IMR-90 (cell line): ENCODE measurements around the gene SLC25A21. TPM values are rescaled to one million over a fixed set of nuclear protein-coding genes. Genes with fewer than 3 reads are reported as not detected.

ENCODE experiments used
- ATAC-seq: fragments of 200-7000 bp; cut with Tn5 transposase; 2 replicates; pipeline ENCODE4 v1.9.1; 2020; ENCODE audit warnings: low read depth, mild to moderate bottlenecking, moderate library complexity
- BruUV-seq: library from RNA; stranded (reverse); fragments of 400-500 nt; replicated peaks from 2 replicates; lab custom pipeline; 2021; lab: Mats Ljungman, UMichigan
- CTCF ChIA-PET: fragments of 300-600 bp; formaldehyde crosslinking; extraction: SDS; loops from one replicate; lab custom pipeline; 2021; ENCODE audit warnings: antibody characterized with exemption; lab: Yijun Ruan, JAX
- POLR2A ChIA-PET: fragments of 300-600 bp; sonication (Branson Sonifier 250); formaldehyde crosslinking; loops from one replicate; lab custom pipeline; 2022; ENCODE audit warnings: antibody characterized with exemption; ENCODE audit not compliant: unreplicated experiment; lab: Charles Lee
- DNase-seq: peaks from one replicate; pipeline ENCODE4 v3.0.0; 2013
- H2AFZ ChIP-seq: replicated peaks from 2 replicates; pipeline ENCODE3; 2013; ENCODE audit warnings: low read length, mild to moderate bottlenecking; ENCODE audit not compliant: poor library complexity
- H2AK5ac ChIP-seq: 2 replicates; pipeline ENCODE4 v1.6.1; 2013; ENCODE audit warnings: low read depth, low read length, inconsistent platforms
- H2AK9ac ChIP-seq: replicated peaks from 2 replicates; pipeline ENCODE3; 2013; ENCODE audit warnings: mild to moderate bottlenecking, low read depth, low read length, moderate library complexity; ENCODE audit not compliant: poor library complexity
- H2BK120ac ChIP-seq: 2 replicates; pipeline ENCODE4 v1.6.1; 2013; ENCODE audit warnings: low read depth, low read length, inconsistent platforms
- H2BK15ac ChIP-seq: 3 replicates; pipeline ENCODE4 v1.6.1; 2013; ENCODE audit warnings: low read depth, low read length, inconsistent platforms
- H2BK20ac ChIP-seq: 2 replicates; pipeline ENCODE4 v1.6.1; 2013; ENCODE audit warnings: low read depth, mild to moderate bottlenecking, inconsistent platforms, low read length, moderate library complexity
- H2BK5ac ChIP-seq: 2 replicates; pipeline ENCODE4 v1.6.1; 2013; ENCODE audit warnings: mild to moderate bottlenecking, low read depth, low read length, inconsistent platforms; ENCODE audit not compliant: poor library complexity, severe bottlenecking
- H3K14ac ChIP-seq: replicated peaks from 2 replicates; pipeline ENCODE4 v1.6.1; 2013; ENCODE audit warnings: low read depth, low read length, inconsistent platforms
- H3K18ac ChIP-seq: 2 replicates; pipeline ENCODE4 v1.6.1; 2013; ENCODE audit warnings: low read depth, low read length, control low read depth
- H3K23ac ChIP-seq: 2 replicates; pipeline ENCODE4 v1.6.1; 2013; ENCODE audit warnings: low read depth, low read length, inconsistent platforms
- H3K27ac ChIP-seq: 2 replicates; pipeline ENCODE4 v1.5.1; 2013; ENCODE audit warnings: mild to moderate bottlenecking, control low read depth, low read length; ENCODE audit not compliant: insufficient read depth
- H3K27me3 ChIP-seq: 2 replicates; pipeline ENCODE4 v1.6.1; 2013; ENCODE audit warnings: low read length; ENCODE audit not compliant: control insufficient read depth, insufficient read depth
- H3K36me3 ChIP-seq: 2 replicates; pipeline ENCODE4 v1.6.1; 2013; ENCODE audit warnings: low read length, mixed read lengths; ENCODE audit not compliant: control insufficient read depth, insufficient read depth
- H3K4ac ChIP-seq: 2 replicates; pipeline ENCODE4 v1.6.1; 2013; ENCODE audit warnings: low read depth, low read length, inconsistent platforms
- H3K4me1 ChIP-seq: 2 replicates; pipeline ENCODE4 v1.6.1; 2013; ENCODE audit warnings: low read length, mixed read lengths; ENCODE audit not compliant: control insufficient read depth, insufficient read depth
- H3K4me2 ChIP-seq: 2 replicates; pipeline ENCODE4 v1.6.1; 2013; ENCODE audit warnings: low read depth, mild to moderate bottlenecking, control low read depth, low read length, moderate library complexity
- H3K4me3 ChIP-seq: 2 replicates; pipeline ENCODE4 v1.5.1; 2013; ENCODE audit warnings: low read depth, mild to moderate bottlenecking, control low read depth, low read length, moderate library complexity; ENCODE audit not compliant: insufficient read depth
- H3K56ac ChIP-seq: 2 replicates; pipeline ENCODE4 v1.6.1; 2013; ENCODE audit warnings: low read length, inconsistent platforms; ENCODE audit not compliant: insufficient read depth; ENCODE audit errors: extremely low read depth
- H3K79me1 ChIP-seq, 2 experiments: 2 replicates each; pipeline ENCODE4 v1.6.1; 2013; ENCODE audit warnings: low read length in 2 of 2, inconsistent platforms in 1 of 2, low read depth in 1 of 2
- H3K9ac ChIP-seq: 2 replicates; pipeline ENCODE4 v1.6.1; 2013; ENCODE audit warnings: low read depth, low read length, control low read depth
- H3K9me1 ChIP-seq: 2 replicates; pipeline ENCODE4 v1.6.1; 2013; ENCODE audit warnings: low read length, inconsistent platforms; ENCODE audit not compliant: insufficient read depth
- H3K9me3 ChIP-seq: 2 replicates; pipeline ENCODE4 v1.6.1; 2013; ENCODE audit warnings: low read length; ENCODE audit not compliant: control insufficient read depth, insufficient read depth
- H4K20me1 ChIP-seq: 2 replicates; pipeline ENCODE4 v1.6.1; 2013; ENCODE audit warnings: low read length, inconsistent platforms; ENCODE audit not compliant: insufficient read depth
- H4K5ac ChIP-seq: 2 replicates; pipeline ENCODE4 v1.6.1; 2013; ENCODE audit warnings: mild to moderate bottlenecking, low read depth, low read length, control low read depth
- H4K8ac ChIP-seq, 2 experiments: 2 replicates each; pipeline ENCODE4 v1.6.1; 2013; ENCODE audit warnings: low read depth in 2 of 2, low read length in 2 of 2, control low read depth in 1 of 2, inconsistent platforms in 1 of 2
- H4K91ac ChIP-seq: 2 replicates; pipeline ENCODE4 v1.6.1; 2013; ENCODE audit warnings: low read depth, low read length, inconsistent platforms; ENCODE audit not compliant: insufficient read depth
- CEBPB ChIP-seq: IDR thresholded peaks from 2 replicates; pipeline ENCODE4 v1.6.1; 2012; ENCODE audit warnings: low read depth, low read length, improper control_type of control experiment
- CTCF ChIP-seq: conservative IDR thresholded peaks from 2 replicates; pipeline ENCODE4 v1.5.1; 2012; ENCODE audit warnings: mild to moderate bottlenecking, low read depth, low read length, improper control_type of control experiment
- ELK1 ChIP-seq: fragments of 150-350 bp; IDR thresholded peaks from 2 replicates; pipeline ENCODE4 v1.6.1; 2016; ENCODE audit warnings: low read depth, mild to moderate bottlenecking, low read length, moderate library complexity, borderline replicate concordance
- FOS ChIP-seq: fragments of 150-350 bp; IDR thresholded peaks from 2 replicates; pipeline ENCODE4 v1.6.1; 2016; ENCODE audit warnings: low read depth, low read length
- MAFK ChIP-seq: IDR thresholded peaks from 2 replicates; pipeline ENCODE4 v1.6.1; 2012; ENCODE audit warnings: low read depth, low read length, improper control_type of control experiment
- MXI1 ChIP-seq: IDR thresholded peaks from 2 replicates; pipeline ENCODE4 v1.6.1; 2012; ENCODE audit warnings: low read depth, mild to moderate bottlenecking, low read length, moderate library complexity, borderline replicate concordance
- NFE2L2 ChIP-seq: fragments of 150-350 bp; IDR thresholded peaks from 2 replicates; pipeline ENCODE4 v1.6.1; 2016; ENCODE audit warnings: low read depth, mild to moderate bottlenecking, low read length
- POLR2A ChIP-seq: IDR thresholded peaks from 2 replicates; pipeline ENCODE4 v1.6.1; 2012; ENCODE audit warnings: mild to moderate bottlenecking, low read depth, low read length
- RAD21 ChIP-seq: IDR thresholded peaks from 2 replicates; pipeline ENCODE4 v1.6.1; 2012; ENCODE audit warnings: low read length, improper control_type of control experiment
- RFX5 ChIP-seq: IDR thresholded peaks from 2 replicates; pipeline ENCODE4 v1.8.0; 2012; ENCODE audit warnings: low read depth, mild to moderate bottlenecking, low read length, moderate library complexity
- SMC3 ChIP-seq: fragments of 150-350 bp; IDR thresholded peaks from 2 replicates; pipeline ENCODE4 v1.6.1; 2016; ENCODE audit warnings: low read depth, mild to moderate bottlenecking, antibody characterized with exemption, low read length, moderate library complexity
- USF2 ChIP-seq: fragments of 150-350 bp; IDR thresholded peaks from 2 replicates; pipeline ENCODE4 v1.6.1; 2017; ENCODE audit warnings: mild to moderate bottlenecking, antibody characterized with exemption, low read length, low read depth
- WGBS, 2 experiments: methylation state at CpG; one replicate each; pipeline versions ENCODE4 v1.1.5 to v1.1.7; 2013; ENCODE audit warnings: missing lambda C conversion rate in 2 of 2; ENCODE audit not compliant: insufficient read length in 1 of 2; ENCODE audit errors: extremely low coverage in 2 of 2; 5-methylcytosine and 5-hydroxymethylcytosine counted together
- dilution Hi-C: fragments of 300-500 bp; cut with HindIII; formaldehyde crosslinking; loops from one replicate; pipeline ENCODE4 v1.14.3; 2018; ENCODE audit warnings: low sequenced_read_pairs; ENCODE audit not compliant: unreplicated experiment
- in situ Hi-C: fragments of 300-500 bp; cut with MboI; formaldehyde crosslinking; loops from 3 replicates; pipeline ENCODE4 v1.14.3; 2019; ENCODE audit warnings: low sequenced_read_pairs, inconsistent platforms, mixed read lengths
- intact Hi-C: fragments of 100-400 bp; cut with micrococcal nuclease; formaldehyde crosslinking; loops from 2 replicates; pipeline ENCODE4 v1.10.0; 2022
- polyA plus RNA-seq, 3 experiments: library from polyadenylated mRNA; depleted of rRNA; stranded (reverse); fragments of >200 nt; gene quantifications; 2 replicates each; pipeline ENCODE4 v1.2.3, GENCODE V29; 2012; ENCODE audit warnings: low replicate concordance in 1 of 3
- total RNA-seq: library from RNA; depleted of rRNA; stranded (reverse); fragments of >200 nt; gene quantifications from 2 replicates; pipeline ENCODE4 v1.2.3, GENCODE V29; 2012

SLC25A21 gene
- total and polyA plus RNA-seq, 2 of the 4 experiments (the other 2 are of a cell fraction): 0.62 to 0.90 TPM

GRCh38 chr14:36979863-36980262, 192.5 kb downstream of the SLC25A21 start:
- TF ChIP-seq CTCF (no peak), FOS (no peak), CEBPB (no peak), USF2 (no peak), RFX5 (no peak), NFE2L2 (no peak), ELK1 (no peak), RAD21 (no peak), MXI1 (no peak), POLR2A (no peak), SMC3 (no peak), MAFK (no peak)
- no CpG with 5 or more reads among the region's 3 CpGs for WGBS, 2 experiments
- intact Hi-C loops (no loop called here), dilution Hi-C loops (no loop called here), in situ Hi-C loops (no loop called here)
- Histone ChIP-seq H2AFZ (no peak overlapping the region), H2AK5ac (no peak overlapping the region), H3K23ac (no peak overlapping the region), H3K56ac (no peak overlapping the region), H2BK5ac (no peak overlapping the region), H2BK20ac (no peak overlapping the region), H3K4me1 (peaks cover 10% of the 10 kb centered on the region), H3K4me3 (no peak overlapping the region), H3K27me3 (no peaks in the 10 kb centered on the region), H3K9me3 (no peaks in the 10 kb centered on the region), H3K27ac (no peak overlapping the region), H3K79me1 (no peaks in the 10 kb centered on the region; a peak in 1 of 4 replicates), H3K4ac (no peak overlapping the region), H2AK9ac (no peak overlapping the region), H2BK120ac (no peak overlapping the region), H4K8ac (no peak overlapping the region), H4K20me1 (no peaks in the 10 kb centered on the region), H3K4me2 (no peak overlapping the region), H3K14ac (no peak overlapping the region), H3K18ac (no peak overlapping the region), H4K5ac (no peak overlapping the region), H2BK15ac (peak overlapping the region; percentile 88; the same call in 1 of the 3 replicates), H4K91ac (no peak overlapping the region), H3K9ac (no peak overlapping the region), H3K36me3 (no peaks in the 10 kb centered on the region), H3K9me1 (peaks cover 7% of the 10 kb centered on the region)
- DNase-seq: no peak
- CTCF ChIA-PET: no interaction called here
- no TSS peak for BruUV-seq
- POLR2A ChIA-PET: no interaction called here
- ATAC-seq: no peak
